HL-60 (cell line): ENCODE data around the gene GABARAP.

Experiments
- DNase-seq, 2 experiments: peaks; one replicate each; pipeline ENCODE4 v3.0.0-alpha.2; 2010 to 2020; ENCODE audit warnings: low read depth in 1 of 2, low spot score in 1 of 2
- H3K27ac ChIP-seq: fragments of 250-450 bp; sonication (Bioruptor Pico); replicated peaks from 2 replicates; pipeline ENCODE4 v1.5.1; 2020; ENCODE audit warnings: mild to moderate bottlenecking, moderate library complexity
- H3K27me3 ChIP-seq: fragments of 250-450 bp; sonication (Bioruptor Pico); 2 replicates; pipeline ENCODE4 v1.5.1; 2021; ENCODE audit warnings: mild to moderate bottlenecking, moderate library complexity; ENCODE audit not compliant: insufficient read depth, poor library complexity, severe bottlenecking
- H3K4me3 ChIP-seq: replicated peaks from 2 replicates; pipeline ENCODE4 v1.5.1; 2011; ENCODE audit warnings: mild to moderate bottlenecking, control low read depth, low read length; ENCODE audit not compliant: insufficient read depth
- GABPA ChIP-seq: IDR thresholded peaks from 2 replicates; pipeline ENCODE4 v1.6.1; 2012; ENCODE audit warnings: low read depth
- POLR2AphosphoS5 ChIP-seq: IDR thresholded peaks from 2 replicates; pipeline ENCODE4 v1.6.1; 2012; ENCODE audit warnings: low read depth
- SPI1 ChIP-seq: IDR thresholded peaks from 2 replicates; pipeline ENCODE4 v1.6.1; 2012; ENCODE audit warnings: low read depth, mild to moderate bottlenecking, borderline replicate concordance
- TF ChIP-seq, protein P1 (sequence below): IDR thresholded peaks from 2 replicates; pipeline ENCODE4 v1.6.1; 2012; ENCODE audit warnings: low read depth; ENCODE audit not compliant: insufficient replicate concordance
- TF ChIP-seq, protein P2 (sequence below): IDR thresholded peaks from one replicate; pipeline ENCODE4 v1.5.1; 2011; ENCODE audit warnings: low read length, control low read depth, inconsistent platforms; ENCODE audit not compliant: insufficient read depth

GABARAP gene

DNA sequence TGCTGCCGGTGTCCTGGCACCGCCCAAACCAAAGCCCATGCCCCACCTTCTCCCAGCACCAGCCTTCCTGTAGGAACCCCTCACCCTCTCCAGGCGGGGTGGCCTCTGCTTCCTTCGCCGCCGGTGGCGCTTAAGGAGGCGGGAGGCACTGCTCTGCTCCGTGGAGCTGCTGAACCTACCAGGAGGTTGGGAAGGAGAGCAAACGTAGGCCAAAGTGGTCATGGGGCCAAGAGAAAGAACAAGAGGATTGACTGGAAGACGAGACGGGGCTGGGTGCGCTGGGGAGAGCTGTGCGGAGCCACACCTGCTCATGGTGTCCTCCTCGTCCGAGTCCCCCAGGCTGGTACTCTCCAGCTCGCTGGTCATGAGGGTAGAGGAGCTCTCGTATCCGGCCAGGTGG is 12.7 kb downstream of the GABARAP start:
- DNase-seq = no peak
- TF ChIP-seq GABPA (no peak), SPI1 (no peak), POLR2AphosphoS5 (no peak)
- TF ChIP-seq, protein P1, sequence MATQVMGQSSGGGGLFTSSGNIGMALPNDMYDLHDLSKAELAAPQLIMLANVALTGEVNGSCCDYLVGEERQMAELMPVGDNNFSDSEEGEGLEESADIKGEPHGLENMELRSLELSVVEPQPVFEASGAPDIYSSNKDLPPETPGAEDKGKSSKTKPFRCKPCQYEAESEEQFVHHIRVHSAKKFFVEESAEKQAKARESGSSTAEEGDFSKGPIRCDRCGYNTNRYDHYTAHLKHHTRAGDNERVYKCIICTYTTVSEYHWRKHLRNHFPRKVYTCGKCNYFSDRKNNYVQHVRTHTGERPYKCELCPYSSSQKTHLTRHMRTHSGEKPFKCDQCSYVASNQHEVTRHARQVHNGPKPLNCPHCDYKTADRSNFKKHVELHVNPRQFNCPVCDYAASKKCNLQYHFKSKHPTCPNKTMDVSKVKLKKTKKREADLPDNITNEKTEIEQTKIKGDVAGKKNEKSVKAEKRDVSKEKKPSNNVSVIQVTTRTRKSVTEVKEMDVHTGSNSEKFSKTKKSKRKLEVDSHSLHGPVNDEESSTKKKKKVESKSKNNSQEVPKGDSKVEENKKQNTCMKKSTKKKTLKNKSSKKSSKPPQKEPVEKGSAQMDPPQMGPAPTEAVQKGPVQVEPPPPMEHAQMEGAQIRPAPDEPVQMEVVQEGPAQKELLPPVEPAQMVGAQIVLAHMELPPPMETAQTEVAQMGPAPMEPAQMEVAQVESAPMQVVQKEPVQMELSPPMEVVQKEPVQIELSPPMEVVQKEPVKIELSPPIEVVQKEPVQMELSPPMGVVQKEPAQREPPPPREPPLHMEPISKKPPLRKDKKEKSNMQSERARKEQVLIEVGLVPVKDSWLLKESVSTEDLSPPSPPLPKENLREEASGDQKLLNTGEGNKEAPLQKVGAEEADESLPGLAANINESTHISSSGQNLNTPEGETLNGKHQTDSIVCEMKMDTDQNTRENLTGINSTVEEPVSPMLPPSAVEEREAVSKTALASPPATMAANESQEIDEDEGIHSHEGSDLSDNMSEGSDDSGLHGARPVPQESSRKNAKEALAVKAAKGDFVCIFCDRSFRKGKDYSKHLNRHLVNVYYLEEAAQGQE = no peak
- TF ChIP-seq, protein P2, sequence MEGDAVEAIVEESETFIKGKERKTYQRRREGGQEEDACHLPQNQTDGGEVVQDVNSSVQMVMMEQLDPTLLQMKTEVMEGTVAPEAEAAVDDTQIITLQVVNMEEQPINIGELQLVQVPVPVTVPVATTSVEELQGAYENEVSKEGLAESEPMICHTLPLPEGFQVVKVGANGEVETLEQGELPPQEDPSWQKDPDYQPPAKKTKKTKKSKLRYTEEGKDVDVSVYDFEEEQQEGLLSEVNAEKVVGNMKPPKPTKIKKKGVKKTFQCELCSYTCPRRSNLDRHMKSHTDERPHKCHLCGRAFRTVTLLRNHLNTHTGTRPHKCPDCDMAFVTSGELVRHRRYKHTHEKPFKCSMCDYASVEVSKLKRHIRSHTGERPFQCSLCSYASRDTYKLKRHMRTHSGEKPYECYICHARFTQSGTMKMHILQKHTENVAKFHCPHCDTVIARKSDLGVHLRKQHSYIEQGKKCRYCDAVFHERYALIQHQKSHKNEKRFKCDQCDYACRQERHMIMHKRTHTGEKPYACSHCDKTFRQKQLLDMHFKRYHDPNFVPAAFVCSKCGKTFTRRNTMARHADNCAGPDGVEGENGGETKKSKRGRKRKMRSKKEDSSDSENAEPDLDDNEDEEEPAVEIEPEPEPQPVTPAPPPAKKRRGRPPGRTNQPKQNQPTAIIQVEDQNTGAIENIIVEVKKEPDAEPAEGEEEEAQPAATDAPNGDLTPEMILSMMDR = no peak
- Histone ChIP-seq H3K27me3 (no peaks in the 10 kb centered on the region), H3K27ac (no peak overlapping the region), H3K4me3 (no peak overlapping the region)

DNA sequence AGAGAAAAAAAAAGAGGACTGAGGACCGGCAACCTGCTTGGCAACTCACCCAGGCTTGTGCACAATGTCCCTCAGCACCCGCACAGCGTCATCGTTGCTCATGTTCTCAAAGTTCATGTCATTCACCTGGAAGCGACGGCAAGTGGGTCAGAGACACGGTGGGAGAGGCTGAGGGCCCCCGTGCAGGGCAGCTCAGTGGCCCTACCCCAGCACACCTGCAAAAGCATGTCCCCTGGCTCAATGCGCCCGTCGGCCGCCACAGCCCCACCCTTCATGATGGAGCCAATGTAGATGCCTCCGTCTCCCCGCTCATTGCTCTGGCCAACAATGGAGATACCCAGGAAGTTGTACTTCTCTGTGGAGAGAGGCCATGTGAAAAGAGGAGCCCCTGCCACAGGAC is 13.3 kb downstream of the GABARAP start:
- no peak for TF ChIP-seq GABPA
- no peak for TF ChIP-seq SPI1
- TF ChIP-seq POLR2AphosphoS5 = no peak
- TF ChIP-seq, protein P2 = no peak
- TF ChIP-seq, protein P1 = no peak
- H3K27ac ChIP-seq = no peak overlapping the region

DNA sequence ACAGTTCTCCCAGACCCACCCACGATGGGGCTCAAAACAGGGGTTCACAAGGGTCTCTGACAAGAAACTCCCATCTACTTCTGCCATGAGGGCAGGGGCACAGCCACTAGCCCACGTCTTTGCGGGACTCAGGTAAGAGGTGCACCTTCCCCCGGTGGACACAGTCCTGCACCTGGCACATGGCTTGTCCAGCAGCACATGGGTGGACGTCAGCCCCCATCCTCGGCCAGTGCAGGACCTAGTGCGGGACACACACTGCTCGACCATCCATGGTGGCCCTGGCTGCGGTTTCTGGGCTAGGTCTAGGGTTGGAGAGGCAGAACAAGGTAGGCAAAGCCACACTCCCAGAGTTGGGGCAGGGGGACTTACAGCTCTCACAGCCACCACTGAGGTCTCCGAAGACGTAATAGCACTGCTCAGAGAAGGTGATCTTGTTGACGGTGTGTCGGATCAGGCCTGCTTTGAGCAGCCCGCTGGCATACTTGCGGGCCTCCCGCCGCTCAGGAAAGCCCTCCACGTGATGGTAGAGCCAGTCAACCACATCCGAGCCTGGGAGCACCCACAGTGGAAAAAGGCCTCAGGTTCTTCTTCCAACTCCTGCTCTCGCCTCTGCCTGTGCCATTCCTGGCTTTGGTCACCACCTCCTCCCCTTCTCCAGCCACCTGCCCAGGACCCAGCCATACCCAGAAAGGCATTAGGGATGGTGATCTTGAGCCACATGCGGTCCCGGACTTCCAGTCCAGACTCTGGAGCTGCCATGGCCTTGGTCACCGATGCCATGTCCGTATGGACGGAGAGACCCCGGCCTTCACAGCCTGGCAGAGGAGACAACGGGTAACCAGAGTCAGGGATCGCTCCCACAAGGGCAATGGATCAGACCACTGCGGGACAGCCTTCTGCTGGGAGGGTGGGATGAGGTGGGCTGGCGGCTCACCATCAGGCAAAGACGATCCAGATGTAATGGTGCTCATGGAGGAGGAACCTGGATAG is 15.2 kb downstream of the GABARAP start:
- no peak overlapping the region for H3K27ac ChIP-seq
- DNase-seq = no peak
- H3K4me3 ChIP-seq = no peak overlapping the region
- TF ChIP-seq, protein P2 = no peak
- no peak for TF ChIP-seq SPI1
- no peak for TF ChIP-seq POLR2AphosphoS5
- TF ChIP-seq GABPA = no peak
- TF ChIP-seq, protein P1 = no peak
- no peaks in the 10 kb centered on the region for H3K27me3 ChIP-seq

More for the DNA sequence above, 13.3 kb downstream of the GABARAP start:
- no peaks in the 10 kb centered on the region for H3K27me3 ChIP-seq
- no peak for DNase-seq
- no peak overlapping the region for H3K4me3 ChIP-seq
